GM12874 (cell line): Measurements from ENCODE around the gene EPHB1.

Source experiments
- CTCF ChIP-seq: IDR thresholded peaks from 2 replicates; pipeline ENCODE4 v1.5.1; 2011; ENCODE audit warnings: low read depth, mild to moderate bottlenecking, control low read depth, low read length, moderate library complexity; ENCODE audit not compliant: insufficient read depth

Gene EPHB1

GRCh38 chr3:134956844-134957243 is 161.8 kb downstream of the EPHB1 start:
- TF ChIP-seq CTCF, result no peak

GRCh38 chr3:134959516-134959915 is 164.5 kb downstream of the EPHB1 start:
- TF ChIP-seq CTCF, result no peak

GRCh38 chr3:134964226-134964625 is 169.2 kb downstream of the EPHB1 start:
- no peak for TF ChIP-seq CTCF

GRCh38 chr3:134965865-134966481 is 170.9 kb downstream of the EPHB1 start:
- TF ChIP-seq CTCF, result no peak

- TF ChIP-seq CTCF, result no peak
Measured at GRCh38 chr3:134970895-134971294, 175.8 kb downstream of the EPHB1 start.

GRCh38 chr3:134971306-134971705 is 176.2 kb downstream of the EPHB1 start:
- TF ChIP-seq CTCF, result no peak

- no peak for TF ChIP-seq CTCF
Measured at GRCh38 chr3:134972836-134973455, 177.9 kb downstream of the EPHB1 start.

GRCh38 chr3:134974624-134975023 is 179.6 kb downstream of the EPHB1 start:
- no peak for TF ChIP-seq CTCF
